ENCODE data around the gene PDZD4.

PDZD4 gene

GRCh38 chrX:153769865-153770600 is 60.3 kb downstream of the PDZD4 start:
- no peak for DNase-seq

DNA sequence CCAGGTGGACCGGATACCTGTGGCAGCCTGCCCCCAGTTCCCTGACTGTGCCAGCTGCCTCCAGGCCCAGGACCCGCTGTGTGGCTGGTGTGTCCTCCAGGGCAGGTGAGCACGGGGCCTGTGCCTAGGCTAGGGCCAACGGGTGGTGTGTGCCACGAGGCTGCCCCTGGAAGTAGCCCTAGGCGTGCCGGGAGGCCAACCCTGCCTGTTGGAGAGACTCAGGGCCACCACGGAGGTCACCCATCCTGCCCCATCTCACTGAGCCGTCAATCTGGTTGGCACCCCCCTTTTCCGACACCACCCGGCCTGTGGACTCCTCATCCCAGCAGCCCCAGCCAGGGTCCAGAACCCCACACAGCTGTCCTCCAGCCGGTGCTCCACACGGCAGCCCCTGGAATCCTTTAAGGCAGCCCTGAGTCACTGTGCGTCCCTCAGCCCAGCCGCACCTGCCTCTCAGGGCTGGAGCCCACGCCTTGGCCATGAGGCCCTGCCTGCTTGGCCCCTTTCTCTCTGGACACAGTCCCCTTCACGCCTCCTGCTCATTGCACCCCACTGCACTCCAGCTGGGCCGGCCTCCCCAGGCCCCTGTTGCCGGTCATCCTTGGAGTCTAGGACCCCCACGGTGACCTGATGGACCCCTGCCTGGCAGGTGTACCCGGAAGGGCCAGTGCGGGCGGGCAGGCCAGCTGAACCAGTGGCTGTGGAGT is 61.0 kb downstream of the PDZD4 start:
- DNase-seq: no peak

- DNase-seq: no peak
Measured at GRCh38 chrX:153768311-153769157, 61.8 kb downstream of the PDZD4 start.

DNA sequence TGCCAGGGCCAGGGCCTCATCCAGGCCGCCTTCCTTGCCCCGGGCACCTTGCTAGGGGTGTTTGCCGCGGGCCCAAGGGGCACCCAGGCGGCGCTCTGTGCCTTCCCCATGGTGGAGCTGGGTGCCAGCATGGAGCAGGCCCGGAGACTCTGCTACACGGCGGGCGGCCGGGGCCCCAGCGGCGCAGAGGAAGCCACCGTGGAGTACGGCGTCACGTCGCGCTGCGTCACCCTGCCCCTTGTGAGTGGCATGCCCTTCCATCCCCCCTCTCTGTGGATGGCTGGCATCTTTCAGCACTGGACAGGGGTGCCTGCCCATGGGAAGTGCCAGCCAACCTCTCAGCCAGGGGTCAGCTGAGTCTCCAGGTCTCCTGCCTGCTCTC is 62.7 kb downstream of the PDZD4 start:
- no peak for DNase-seq

DNA sequence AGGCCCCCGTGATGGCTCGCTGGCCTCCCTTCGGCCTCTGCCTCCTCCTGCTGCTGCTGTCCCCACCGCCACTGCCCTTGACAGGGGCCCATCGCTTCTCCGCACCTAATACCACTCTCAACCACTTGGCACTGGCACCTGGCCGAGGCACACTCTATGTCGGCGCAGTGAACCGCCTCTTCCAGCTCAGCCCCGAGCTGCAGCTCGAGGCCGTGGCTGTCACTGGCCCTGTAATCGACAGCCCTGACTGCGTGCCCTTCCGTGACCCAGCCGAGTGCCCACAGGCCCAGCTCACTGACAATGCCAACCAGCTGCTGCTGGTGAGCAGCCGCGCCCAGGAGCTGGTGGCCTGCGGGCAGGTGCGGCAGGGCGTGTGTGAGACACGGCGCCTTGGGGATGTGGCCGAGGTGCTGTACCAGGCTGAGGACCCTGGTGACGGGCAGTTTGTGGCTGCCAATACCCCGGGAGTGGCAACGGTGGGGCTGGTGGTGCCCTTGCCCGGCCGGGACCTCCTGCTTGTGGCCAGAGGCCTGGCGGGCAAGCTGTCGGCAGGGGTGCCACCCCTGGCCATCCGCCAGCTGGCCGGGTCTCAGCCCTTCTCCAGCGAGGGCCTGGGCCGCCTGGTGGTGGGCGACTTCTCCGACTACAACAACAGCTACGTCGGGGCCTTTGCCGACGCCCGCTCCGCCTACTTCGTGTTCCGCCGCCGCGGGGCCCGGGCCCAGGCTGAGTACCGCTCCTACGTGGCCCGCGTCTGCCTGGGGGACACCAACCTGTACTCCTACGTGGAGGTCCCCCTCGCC is 63.3 kb downstream of the PDZD4 start:
- no peak for DNase-seq

DNA sequence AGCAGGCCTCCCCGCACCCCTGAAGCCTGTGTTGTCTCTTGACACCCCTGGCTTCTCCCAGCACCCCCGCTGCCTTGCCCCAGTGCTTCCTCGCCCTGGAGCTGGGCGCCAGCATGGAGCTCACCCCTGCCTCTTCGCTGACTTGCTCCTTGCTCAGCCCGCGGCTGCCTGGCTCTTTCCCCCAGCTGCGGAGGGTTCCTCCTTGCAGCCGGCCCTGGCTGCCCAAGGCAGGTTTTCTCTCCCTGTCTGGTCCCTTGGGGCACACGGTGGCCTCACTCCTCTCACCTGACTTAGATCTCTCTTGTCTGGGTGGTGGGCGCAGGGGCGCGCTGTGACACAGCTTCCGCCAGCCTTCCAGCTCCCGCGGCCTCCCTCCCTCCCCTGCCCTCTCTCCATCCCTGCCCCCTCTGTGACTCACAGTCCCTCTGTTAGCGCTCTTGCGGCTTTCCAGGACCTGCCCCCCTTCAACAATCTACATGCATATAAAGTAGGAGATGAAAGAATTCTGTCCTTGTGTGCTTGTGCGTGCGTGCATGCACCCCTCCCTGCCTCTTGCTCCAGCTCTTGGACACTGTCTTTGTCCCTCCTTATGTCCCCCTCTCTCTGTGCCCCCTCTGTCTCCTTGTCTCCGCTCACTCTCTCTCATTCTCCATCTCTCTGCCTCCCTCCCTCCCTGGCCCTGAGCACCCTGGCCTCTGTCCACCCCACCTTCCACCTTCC is 64.1 kb downstream of the PDZD4 start:
- peak; percentile 82 for DNase-seq

DNA sequence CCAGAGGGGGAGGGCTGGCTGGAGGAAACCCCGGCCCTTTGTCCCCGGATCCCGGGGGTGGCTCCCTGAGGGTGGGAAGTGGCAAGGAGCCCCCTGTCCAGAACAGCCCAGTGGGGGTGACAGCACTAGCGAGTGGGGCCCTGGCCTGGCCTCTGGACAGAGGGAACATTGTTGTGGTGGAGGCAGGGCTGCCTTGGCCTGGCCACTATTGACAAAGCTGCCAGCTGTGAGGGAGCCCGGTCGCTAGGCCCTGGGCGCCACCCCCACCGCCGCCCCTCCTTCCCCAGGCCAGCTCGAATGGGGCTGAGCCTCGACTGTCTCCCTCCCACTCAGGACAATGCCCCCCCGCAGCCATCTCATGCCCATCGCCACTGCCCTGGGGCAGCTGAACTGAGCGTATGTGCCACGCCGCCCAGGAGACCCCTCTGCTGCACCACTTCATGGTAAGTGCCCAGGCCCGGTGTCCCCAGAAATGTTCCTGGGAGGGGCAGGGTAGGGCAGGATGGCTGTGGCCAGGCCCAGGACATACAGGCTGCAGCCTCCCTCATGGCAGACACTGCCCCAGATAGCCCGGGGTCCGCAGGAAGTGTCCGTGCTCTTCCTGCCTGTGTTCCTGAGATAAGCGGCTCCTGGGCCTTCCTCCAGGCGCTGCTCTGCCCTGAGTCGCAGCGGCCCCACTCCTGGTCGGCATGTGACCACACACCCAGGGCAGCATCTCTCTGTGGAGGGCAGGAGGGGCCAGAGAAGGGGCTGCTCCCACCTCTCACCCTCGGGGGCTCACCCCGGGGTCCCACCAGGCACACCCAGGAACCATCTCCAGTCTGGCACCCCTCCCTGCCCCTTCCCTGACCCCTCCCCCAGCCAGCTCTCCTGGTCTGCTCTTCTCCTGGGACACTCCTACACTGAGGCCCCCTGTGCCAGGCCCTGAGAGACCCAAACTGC is 64.9 kb downstream of the PDZD4 start:
- peak; percentile 8 for DNase-seq

GRCh38 chrX:153764786-153765137 is 65.6 kb downstream of the PDZD4 start:
- no peak for DNase-seq

DNA sequence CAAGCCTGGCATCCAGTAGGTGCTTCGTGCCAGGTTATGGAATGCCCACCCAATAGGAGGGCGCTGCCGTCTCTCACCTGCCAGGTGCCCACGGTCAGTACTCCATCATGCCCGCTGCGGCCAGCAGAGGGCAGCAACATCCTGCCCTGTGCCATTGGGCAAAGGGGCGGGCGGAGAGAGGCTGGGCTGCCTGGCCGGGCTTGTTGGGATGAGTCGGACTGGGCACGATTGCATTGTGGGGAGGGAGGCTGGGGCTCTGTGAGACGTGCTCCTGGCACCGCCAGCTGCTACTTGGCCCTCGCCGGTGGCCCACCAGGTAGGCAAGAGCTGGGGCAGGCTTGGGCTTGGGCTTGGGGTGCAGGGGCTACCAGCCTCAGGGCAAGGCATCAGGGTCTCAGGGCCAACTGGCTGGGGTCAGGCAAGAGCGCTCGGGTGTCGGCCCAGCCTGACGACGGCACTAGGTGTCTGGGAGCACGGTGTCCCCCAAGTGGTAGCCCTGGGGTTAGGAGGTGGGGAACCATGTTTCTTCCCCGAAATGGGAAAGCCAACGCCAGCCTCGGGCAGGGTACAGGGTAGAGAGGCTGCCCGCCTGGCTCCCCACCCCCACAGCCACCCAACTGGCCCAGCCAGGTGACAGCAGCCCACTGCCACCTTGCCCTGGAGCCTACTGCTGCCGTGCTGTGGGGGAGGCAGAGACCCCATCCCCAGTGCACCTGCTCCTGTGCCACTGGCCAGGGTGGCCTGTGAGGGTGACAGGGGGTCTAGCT is 66.2 kb downstream of the PDZD4 start, which contains the start of gene PLXNB3:
TSS of gene PLXNB3 (plus strand) at position 261 of the 767 bp plus-strand sequence. CDS start 1,287 bp downstream, outside the sequence.
- peak; percentile 69 for DNase-seq

DNA sequence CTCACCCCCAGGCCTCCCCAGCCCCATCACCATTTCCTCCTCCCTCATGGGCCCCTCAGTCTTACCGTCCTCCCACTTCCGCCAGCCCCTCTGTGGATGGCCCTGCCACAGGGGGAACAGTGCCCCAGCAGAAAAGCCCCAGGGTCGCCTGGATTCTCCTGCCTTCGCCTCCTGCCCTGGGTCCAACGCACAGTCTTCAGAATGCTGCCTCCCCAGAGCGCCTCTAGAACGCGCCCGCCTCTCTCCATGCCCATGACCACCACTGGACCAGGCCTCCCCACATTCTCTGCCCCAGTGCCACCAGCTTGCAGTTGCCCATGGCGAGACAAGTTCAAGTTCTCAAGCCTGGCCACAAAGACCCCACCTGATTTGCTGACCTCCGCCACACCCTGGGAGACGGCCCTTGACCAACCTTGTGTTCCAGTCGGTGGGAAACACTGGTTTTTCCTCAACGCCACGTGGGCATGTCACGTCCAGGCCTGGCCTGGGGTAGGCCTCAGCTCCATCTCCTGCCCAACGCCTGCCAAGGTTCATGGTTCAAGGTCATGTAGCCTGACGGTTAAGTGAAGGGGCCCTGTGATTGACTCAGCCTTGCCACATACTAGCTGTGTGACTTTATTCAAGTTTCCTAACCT is 66.9 kb downstream of the PDZD4 start:
- DNase-seq: no peak

GRCh38 chrX:153762626-153763173 is 67.6 kb downstream of the PDZD4 start:
- no peak for DNase-seq

DNA sequence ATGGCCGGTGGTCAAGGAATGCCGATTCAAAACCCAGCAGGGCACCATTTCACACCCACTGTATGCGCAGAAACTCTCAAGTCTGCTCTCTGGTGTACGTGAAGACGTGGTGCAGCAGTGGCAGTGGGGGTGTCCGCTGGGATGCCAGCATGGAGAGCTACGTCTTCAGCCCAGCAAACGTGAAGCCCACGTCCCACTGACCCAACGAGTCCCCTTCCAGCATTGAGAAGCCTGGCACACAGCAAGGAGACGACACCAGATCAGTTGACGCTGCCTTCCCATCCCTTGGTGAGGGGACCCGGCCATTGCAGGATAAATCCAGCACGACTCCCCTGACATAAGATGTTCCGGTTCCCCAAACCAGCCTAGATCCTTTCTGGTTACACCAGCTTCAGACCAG is 68.5 kb downstream of the PDZD4 start:
- no peak for DNase-seq

DNA sequence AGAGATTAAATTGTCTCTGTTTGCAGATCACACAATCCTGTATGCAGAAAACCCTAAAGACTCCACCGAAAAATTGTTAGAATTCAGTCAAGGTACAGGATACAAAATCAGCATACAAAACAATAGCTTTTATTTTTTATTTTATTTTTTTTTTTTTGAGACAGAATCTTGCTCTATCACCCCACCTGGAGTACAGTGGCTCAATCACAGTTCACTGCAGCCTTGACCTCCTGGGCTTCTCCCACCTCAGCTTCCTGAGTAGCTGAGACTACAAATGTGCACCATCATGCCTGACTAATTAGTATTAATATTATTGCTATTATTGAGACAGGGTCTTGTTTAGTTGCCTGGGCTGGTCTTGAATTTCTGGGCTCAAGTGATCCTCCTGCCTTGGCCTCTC is 75.2 kb downstream of the PDZD4 start:
- no peak for DNase-seq

All from fibroblast of skin of right biceps (primary cell).